Mesendoderm (in vitro differentiated cells): ENCODE data around the gene VPS37C.
"Not testable (repeated sequence)": the region's sequence is repeated elsewhere in the genome, so short reads cannot be mapped to it uniquely, and the experiment has no call there.

ENCODE experiments used
- DNase-seq: peaks from one replicate; pipeline ENCODE4 v3.0.0; 2013
- H2AK5ac ChIP-seq: 2 replicates; pipeline ENCODE4 v1.6.1; 2013; ENCODE audit warnings: low read length, inconsistent platforms
- H2BK120ac ChIP-seq: 2 replicates; pipeline ENCODE4 v1.6.1; 2013; ENCODE audit warnings: low read depth, mild to moderate bottlenecking, low read length, moderate library complexity, mixed read lengths
- H2BK15ac ChIP-seq: replicated peaks from 2 replicates; pipeline ENCODE4 v1.6.1; 2013; ENCODE audit warnings: low read depth, mild to moderate bottlenecking, moderate library complexity
- H2BK5ac ChIP-seq: 2 replicates; pipeline ENCODE4 v1.6.1; 2013; ENCODE audit warnings: low read length, inconsistent platforms
- H3K18ac ChIP-seq: 2 replicates; pipeline ENCODE4 v1.6.1; 2013; ENCODE audit warnings: mild to moderate bottlenecking, low read length, mixed read lengths
- H3K23ac ChIP-seq: one replicate; pipeline ENCODE4 v1.6.1; 2013; ENCODE audit warnings: low read length
- H3K27ac ChIP-seq: 2 replicates; pipeline ENCODE4 v1.5.1; 2013; ENCODE audit warnings: low read depth, mild to moderate bottlenecking, inconsistent platforms, low read length, moderate library complexity
- H3K27me3 ChIP-seq: 2 replicates; pipeline ENCODE4 v1.6.1; 2013; ENCODE audit warnings: low read length, control low read depth, mild to moderate bottlenecking, inconsistent platforms; ENCODE audit not compliant: insufficient read depth, poor library complexity
- H3K36me3 ChIP-seq: 2 replicates; pipeline ENCODE4 v1.6.1; 2013; ENCODE audit warnings: low read length, inconsistent platforms; ENCODE audit not compliant: control insufficient read depth, insufficient read depth
- H3K4ac ChIP-seq: one replicate; pipeline ENCODE4 v1.6.1; 2013; ENCODE audit warnings: low read depth, mild to moderate bottlenecking, low read length, moderate library complexity
- H3K4me1 ChIP-seq: 2 replicates; pipeline ENCODE4 v1.6.1; 2013; ENCODE audit warnings: low read depth, low read length, inconsistent platforms; ENCODE audit not compliant: control insufficient read depth
- H3K4me2 ChIP-seq: 2 replicates; pipeline ENCODE4 v1.6.1; 2013; ENCODE audit warnings: low read length
- H3K4me3 ChIP-seq: 2 replicates; pipeline ENCODE4 v1.5.1; 2013; ENCODE audit warnings: mild to moderate bottlenecking, low read length
- H3K56ac ChIP-seq: one replicate; pipeline ENCODE4 v1.6.1; 2013; ENCODE audit warnings: low read length
- H3K79me1 ChIP-seq: 2 replicates; pipeline ENCODE4 v1.6.1; 2013; ENCODE audit warnings: low read length, inconsistent platforms
- H3K79me2 ChIP-seq: 2 replicates; pipeline ENCODE4 v1.6.1; 2013; ENCODE audit warnings: mild to moderate bottlenecking, low read length; ENCODE audit not compliant: control insufficient read depth, insufficient read depth
- H3K9ac ChIP-seq: 2 replicates; pipeline ENCODE4 v1.6.1; 2013; ENCODE audit warnings: low read length, inconsistent platforms
- H4K5ac ChIP-seq: one replicate; pipeline ENCODE4 v1.6.1; 2013; ENCODE audit warnings: low read length
- H4K8ac ChIP-seq: one replicate; pipeline ENCODE4 v1.6.1; 2013; ENCODE audit warnings: low read depth, mild to moderate bottlenecking, control low read depth, low read length, moderate library complexity
- WGBS: extraction: QIAGEN DNeasy Blood & Tissue Kit; methylation state at CpG from one replicate; pipeline ENCODE4 v1.1.7; 2013; ENCODE audit warnings: low lambda C conversion rate, missing lambda C conversion rate; ENCODE audit not compliant: insufficient coverage; ENCODE audit errors: extremely low coverage; 5-methylcytosine and 5-hydroxymethylcytosine counted together

The VPS37C gene

DNA sequence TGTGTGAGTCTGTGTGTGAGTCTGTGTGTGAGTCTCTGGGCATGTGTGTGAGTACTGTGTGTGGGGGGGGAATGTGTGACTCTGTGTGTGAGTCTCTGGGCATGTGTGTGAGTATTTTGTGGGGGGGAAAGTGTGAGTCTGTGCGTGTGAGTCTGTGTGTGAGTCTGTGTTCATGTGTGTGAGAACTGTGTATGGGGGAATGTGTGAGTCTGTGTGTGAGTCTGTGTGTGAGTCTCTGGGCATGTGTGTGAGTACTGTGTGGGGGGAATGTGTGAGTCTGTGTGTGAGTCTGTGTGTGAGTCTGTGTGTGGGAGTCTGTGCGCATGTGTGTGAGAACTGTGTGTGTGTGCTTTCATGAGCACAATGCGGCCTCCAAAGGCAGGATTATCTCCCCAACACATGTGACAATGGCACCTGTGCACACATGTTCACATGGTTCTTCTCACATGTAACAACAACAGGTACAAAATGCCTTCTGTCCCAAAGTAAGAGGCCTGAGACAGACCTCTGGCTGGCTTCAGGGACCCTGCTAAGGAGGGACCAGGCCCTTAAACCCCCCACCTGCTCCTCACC, 57.3 kb downstream of the VPS37C start:
- H3K4me2 ChIP-seq: no peak overlapping the region
- no peak overlapping the region for H2BK15ac ChIP-seq
- no peak overlapping the region for H2BK120ac ChIP-seq
- no peak overlapping the region for H3K9ac ChIP-seq
- H3K36me3 ChIP-seq: no peaks in the 10 kb centered on the region
- H3K27ac ChIP-seq: no peak overlapping the region
- H3K4ac ChIP-seq: no peak overlapping the region
- no peak overlapping the region for H3K4me3 ChIP-seq
- no peaks in the 10 kb centered on the region for H3K79me2 ChIP-seq
- H4K5ac ChIP-seq: no peak overlapping the region
- no CpG with 5 or more reads among the region's 3 CpGs for WGBS
- DNase-seq: no peak
- H3K4me1 ChIP-seq: no peaks in the 10 kb centered on the region
- H4K8ac ChIP-seq: no peak overlapping the region
- no peak overlapping the region for H2BK5ac ChIP-seq
- no peak overlapping the region for H2AK5ac ChIP-seq
- H3K56ac ChIP-seq: no peak overlapping the region
- H3K79me1 ChIP-seq: no peaks in the 10 kb centered on the region
- H3K23ac ChIP-seq: no peak overlapping the region
- H3K18ac ChIP-seq: no peak overlapping the region
- no peaks in the 10 kb centered on the region for H3K27me3 ChIP-seq

DNA sequence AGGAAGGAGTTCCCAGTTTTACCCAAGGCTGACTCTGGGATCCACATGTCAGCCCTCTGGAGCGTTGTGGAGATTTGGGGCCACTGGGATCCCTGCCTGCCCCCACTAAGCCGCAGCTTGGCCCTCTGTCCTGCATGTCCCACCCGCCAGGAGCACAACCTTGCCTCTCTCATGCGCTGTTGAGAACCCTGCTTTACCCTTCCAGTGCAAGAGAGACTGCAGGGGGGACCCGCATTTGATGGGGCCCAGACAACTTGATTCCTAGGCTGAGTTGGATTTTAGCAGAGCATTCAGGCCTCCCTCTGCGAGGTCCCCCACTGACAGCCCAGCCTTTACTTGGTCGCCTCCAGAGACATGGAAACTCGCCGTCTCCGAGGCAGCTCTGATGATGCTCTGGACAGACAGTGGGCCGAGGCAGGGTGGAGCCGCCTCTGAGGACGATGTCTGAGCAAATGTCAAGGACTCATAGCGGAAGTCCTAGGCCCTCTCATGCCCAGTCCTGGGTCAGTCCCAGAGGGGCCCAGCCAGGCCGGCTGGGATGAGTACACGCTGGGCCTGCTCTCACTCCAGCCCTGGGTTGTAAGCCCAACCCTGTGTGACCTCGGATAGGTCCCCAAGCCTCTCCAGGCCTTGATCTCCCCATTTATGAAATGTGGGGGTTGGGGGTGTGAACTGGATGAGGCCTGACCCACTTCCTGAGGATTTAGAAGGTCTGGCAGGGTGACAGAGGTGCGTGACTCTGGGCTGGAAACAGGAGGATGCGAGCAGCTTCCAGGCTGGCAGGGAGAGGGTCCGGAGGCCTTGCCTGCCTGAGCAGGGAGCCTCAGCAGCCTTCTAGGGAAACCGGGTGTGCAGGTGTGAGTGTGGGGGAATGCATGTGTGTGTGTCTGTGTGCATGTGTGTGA, 58.3 kb downstream of the VPS37C start:
- H3K79me1 ChIP-seq: no peaks in the 10 kb centered on the region

GRCh38 chr11:61098778-61099177, 62.4 kb downstream of the VPS37C start:
- DNase-seq: no peak
- no peaks in the 10 kb centered on the region for H3K36me3 ChIP-seq
- no peak overlapping the region for H3K4ac ChIP-seq
- no peak overlapping the region for H2BK15ac ChIP-seq
- no peak overlapping the region for H2BK120ac ChIP-seq
- no peak overlapping the region for H4K5ac ChIP-seq
- H3K4me3 ChIP-seq: no peak overlapping the region
- WGBS: no CpG with 5 or more reads among the region's 4 CpGs
- H4K8ac ChIP-seq: no peak overlapping the region
- H3K79me1 ChIP-seq: no peaks in the 10 kb centered on the region
- H3K18ac ChIP-seq: no peak overlapping the region
- no peak overlapping the region for H3K23ac ChIP-seq
- H3K4me2 ChIP-seq: no peak overlapping the region
- no peak overlapping the region for H2AK5ac ChIP-seq
- no peak overlapping the region for H3K56ac ChIP-seq
- no peak overlapping the region for H3K9ac ChIP-seq
- H3K79me2 ChIP-seq: no peaks in the 10 kb centered on the region
- no peak overlapping the region for H3K27ac ChIP-seq
- H3K27me3 ChIP-seq: no peaks in the 10 kb centered on the region
- H3K4me1 ChIP-seq: no peaks in the 10 kb centered on the region
- H2BK5ac ChIP-seq: no peak overlapping the region

More for the DNA sequence above, 58.3 kb downstream of the VPS37C start:
- Histone ChIP-seq H3K27me3 (no peaks in the 10 kb centered on the region), H3K4me1 (no peaks in the 10 kb centered on the region), H3K4me2 (no peak overlapping the region), H3K27ac (no peak overlapping the region), H3K4me3 (no peak overlapping the region), H3K79me2 (no peaks in the 10 kb centered on the region), H3K36me3 (no peaks in the 10 kb centered on the region), H3K9ac (no peak overlapping the region), H2AK5ac (no peak overlapping the region), H4K8ac (no peak overlapping the region), H3K56ac (no peak overlapping the region), H4K5ac (no peak overlapping the region), H3K4ac (no peak overlapping the region), H3K18ac (no peak overlapping the region), H2BK15ac (no peak overlapping the region), H3K23ac (no peak overlapping the region), H2BK5ac (no peak overlapping the region), H2BK120ac (no peak overlapping the region)
- no peak for DNase-seq
- WGBS: no CpG with 5 or more reads among the region's 21 CpGs

- H4K5ac ChIP-seq, H3K79me2 ChIP-seq, H2AK5ac ChIP-seq, H2BK120ac ChIP-seq, H3K27me3 ChIP-seq, H3K36me3 ChIP-seq, H3K4ac ChIP-seq, H2BK5ac ChIP-seq, DNase-seq, H3K23ac ChIP-seq, H3K9ac ChIP-seq, H3K4me2 ChIP-seq, H3K18ac ChIP-seq, H3K56ac ChIP-seq, H2BK15ac ChIP-seq, H3K4me1 ChIP-seq, H3K4me3 ChIP-seq, H3K79me1 ChIP-seq, H3K27ac ChIP-seq, H4K8ac ChIP-seq: not testable (repeated sequence)
- WGBS: no CpG with 5 or more reads among the region's 2 CpGs
These were observed 63.0 kb downstream of the VPS37C start for GRCh38 chr11:61098261-61098660.

- no peak overlapping the region for H3K9ac ChIP-seq
- no peak overlapping the region for H2BK5ac ChIP-seq
- no peaks in the 10 kb centered on the region for H3K79me1 ChIP-seq
- H2AK5ac ChIP-seq: no peak overlapping the region
- DNase-seq: no peak
- H3K4ac ChIP-seq: no peak overlapping the region
- peaks cover 4% of the 10 kb centered on the region for H3K4me1 ChIP-seq
- no peak overlapping the region for H3K4me2 ChIP-seq
- H3K23ac ChIP-seq: no peak overlapping the region
- no peaks in the 10 kb centered on the region for H3K27me3 ChIP-seq
- no peaks in the 10 kb centered on the region for H3K36me3 ChIP-seq
- H3K56ac ChIP-seq: no peak overlapping the region
- H3K18ac ChIP-seq: no peak overlapping the region
- no peak overlapping the region for H4K8ac ChIP-seq
- no peak overlapping the region for H3K27ac ChIP-seq
- H2BK120ac ChIP-seq: no peak overlapping the region
- no peak overlapping the region for H2BK15ac ChIP-seq
- H3K4me3 ChIP-seq: no peak overlapping the region
- H4K5ac ChIP-seq: no peak overlapping the region
- no peaks in the 10 kb centered on the region for H3K79me2 ChIP-seq
- no CpG with 5 or more reads among the region's 7 CpGs for WGBS
These were observed 66.2 kb downstream of the VPS37C start for GRCh38 chr11:61095021-61095420.
